HG02938 (cell line): ENCODE measurements around the gene IFT122.
A peak's percentile ranks its signal among the peaks of the same experiment; 100 is the strongest.

Experiments used
- ATAC-seq: cut with Tn5 transposase; IDR thresholded peaks from one replicate; pipeline ENCODE4 v1.9.1; 2021; ENCODE audit warnings: mild to moderate bottlenecking, moderate library complexity; ENCODE audit not compliant: unreplicated experiment

Gene IFT122

GRCh38 chr3:129439226-129439816 is 703 bp upstream of the IFT122 start:
- ATAC-seq = peak; percentile 6

GRCh38 chr3:129440618-129441190 is 680 bp downstream of the IFT122 start:
- no peak for ATAC-seq

- no peak for ATAC-seq
Observed at GRCh38 chr3:129441215-129441614, 1.2 kb downstream of the IFT122 start.

GRCh38 chr3:129441782-129442181 is 1.8 kb downstream of the IFT122 start:
- ATAC-seq = no peak

- ATAC-seq = no peak
Observed at GRCh38 chr3:129442486-129442885, 2.5 kb downstream of the IFT122 start.

- no peak for ATAC-seq
Observed at GRCh38 chr3:129442947-129443346, 2.9 kb downstream of the IFT122 start.

- ATAC-seq = no peak
Observed at GRCh38 chr3:129445471-129445870, 5.4 kb downstream of the IFT122 start.

GRCh38 chr3:129446926-129447325 is 6.9 kb downstream of the IFT122 start:
- ATAC-seq = no peak

- ATAC-seq = no peak
Observed at GRCh38 chr3:129448186-129448895, 8.3 kb downstream of the IFT122 start.

GRCh38 chr3:129449279-129450115 is 9.5 kb downstream of the IFT122 start:
- ATAC-seq = no peak

- ATAC-seq = no peak
Observed at GRCh38 chr3:129453732-129454131, 13.7 kb downstream of the IFT122 start.

GRCh38 chr3:129460155-129460554 is 20.1 kb downstream of the IFT122 start:
- peak; percentile 32 for ATAC-seq

- no peak for ATAC-seq
Observed at GRCh38 chr3:129460572-129460971, 20.5 kb downstream of the IFT122 start.

- peak; percentile 50 for ATAC-seq
Observed at GRCh38 chr3:129461022-129461421, 21.0 kb downstream of the IFT122 start.

GRCh38 chr3:129461461-129462146 is 21.6 kb downstream of the IFT122 start:
- peak; percentile 21 for ATAC-seq

GRCh38 chr3:129462361-129462968 is 22.4 kb downstream of the IFT122 start:
- no peak for ATAC-seq

- no peak for ATAC-seq
Observed at GRCh38 chr3:129463094-129463493, 23.1 kb downstream of the IFT122 start.

GRCh38 chr3:129463716-129464115 is 23.7 kb downstream of the IFT122 start:
- no peak for ATAC-seq

- no peak for ATAC-seq
Observed at GRCh38 chr3:129467932-129468331, 27.9 kb downstream of the IFT122 start.

- ATAC-seq = no peak
Observed at GRCh38 chr3:129469026-129469425, 29.0 kb downstream of the IFT122 start.
